K562 (cell line): Measurements from ENCODE around the gene PDCD1LG2. TPM values are rescaled to one million over a fixed set of nuclear protein-coding genes. Genes with fewer than 3 reads are reported as not detected.

Source experiments
- ATAC-seq: fragments of 200-7000 bp; cut with Tn5 transposase; 3 replicates; pipeline ENCODE4 v1.9.1; 2020; ENCODE audit warnings: moderate library complexity
- BruUV-seq: library from RNA; stranded (reverse); fragments of 400-500 nt; replicated peaks from 2 replicates; lab custom pipeline; 2021; lab: Mats Ljungman, UMichigan
- CTCF ChIA-PET: fragments of 300-600 bp; formaldehyde crosslinking; extraction: SDS; loops from one replicate; lab custom pipeline; 2021; ENCODE audit warnings: low intra/inter-chr PET ratio; lab: Yijun Ruan, JAX
- POLR2A ChIA-PET: fragments of 300-600, 350-650 bp; sonication (Branson Sonifier 250); formaldehyde crosslinking; extraction: SDS; loops from one replicate; lab custom pipeline; 2021; ENCODE audit warnings: antibody characterized with exemption, inconsistent platforms; lab: Yijun Ruan, JAX
- DNase-seq, 4 experiments: peaks; one replicate each; pipeline versions ENCODE4 v3.0.0 to v3.0.0-alpha.2; 2011 to 2018; ENCODE audit warnings: low spot score in 3 of 4, mixed read lengths in 3 of 4; ENCODE audit errors: extremely low read depth in 1 of 4
- FAIRE-seq: peaks from 2 replicates; lab custom pipeline; 2011; peaks lifted over from hg19 to GRCh38; lab: Jason Lieb, UNC
- H2AFZ ChIP-seq: 2 replicates; pipeline ENCODE4 v1.6.0; 2011; ENCODE audit warnings: low read depth, low read length, control low read depth, inconsistent platforms
- H3K27ac ChIP-seq: fragments of 200-600 bp; 3 replicates; pipeline ENCODE4 v1.8.0; 2011; ENCODE audit warnings: low read depth, mild to moderate bottlenecking, control low read depth, inconsistent platforms, low read length, moderate library complexity, mixed read lengths; ENCODE audit errors: extremely low read depth
- H3K27me3 ChIP-seq, 2 experiments: fragments of 300-600 bp in 1 of 2; 2 replicates in 1 of 2; 3 replicates in 1 of 2; pipeline versions ENCODE4 v1.6.0 to v1.8.0; 2011; ENCODE audit warnings: inconsistent platforms in 2 of 2, low read length in 2 of 2, mild to moderate bottlenecking in 1 of 2, mixed read lengths in 1 of 2, moderate library complexity in 1 of 2; ENCODE audit not compliant: control insufficient read depth in 2 of 2, insufficient read depth in 2 of 2
- H3K36me3 ChIP-seq: fragments of 300-600 bp; 3 replicates; pipeline ENCODE4 v1.8.0; 2011; ENCODE audit warnings: mild to moderate bottlenecking, low read length, inconsistent platforms; ENCODE audit not compliant: control insufficient read depth, insufficient read depth
- H3K4me1 ChIP-seq, 2 experiments: fragments of 200-600 bp in 1 of 2; replicated peaks in 1 of 2; 2 replicates in 1 of 2; 3 replicates in 1 of 2; pipeline versions ENCODE4 v1.5.1 to v1.8.0; 2011; ENCODE audit warnings: inconsistent platforms in 2 of 2, low read length in 2 of 2, mild to moderate bottlenecking in 1 of 2, mixed read lengths in 1 of 2, moderate library complexity in 1 of 2; ENCODE audit not compliant: control insufficient read depth in 2 of 2, insufficient read depth in 2 of 2
- H3K4me2 ChIP-seq: 2 replicates; pipeline ENCODE4 v1.6.1; 2011; ENCODE audit warnings: low read length, control low read depth, inconsistent platforms, mixed read lengths; ENCODE audit not compliant: insufficient read depth
- H3K4me3 ChIP-seq: fragments of 200-600 bp; sonication (generic), shearing (Covaris generic); 2 replicates; pipeline ENCODE4 v1.5.1; 2016; ENCODE audit warnings: control low read depth, inconsistent platforms
- H3K79me2 ChIP-seq: fragments of 200-600 bp; 3 replicates; pipeline ENCODE4 v1.8.0; 2011; ENCODE audit warnings: low read length, inconsistent platforms; ENCODE audit not compliant: control insufficient read depth, insufficient read depth
- H3K9ac ChIP-seq, 2 experiments: 2 replicates each; pipeline versions ENCODE4 v1.6.0 to v1.6.1; 2011; ENCODE audit warnings: low read depth in 2 of 2, low read length in 2 of 2, control low read depth in 1 of 2, inconsistent platforms in 1 of 2, mild to moderate bottlenecking in 1 of 2, mixed read lengths in 1 of 2; ENCODE audit not compliant: insufficient read depth in 1 of 2
- H3K9me1 ChIP-seq: one replicate; pipeline ENCODE4 v1.6.0; 2011; ENCODE audit warnings: inconsistent platforms, mild to moderate bottlenecking, low read length, moderate library complexity; ENCODE audit not compliant: control insufficient read depth, insufficient read depth
- H3K9me3 ChIP-seq: replicated peaks from 2 replicates; pipeline ENCODE4 v1.5.1; 2011; ENCODE audit warnings: low read depth, low read length, inconsistent platforms; ENCODE audit not compliant: control insufficient read depth, insufficient read depth
- H4K20me1 ChIP-seq: replicated peaks from 2 replicates; pipeline ENCODE4 v1.6.1; 2011; ENCODE audit warnings: low read length, inconsistent platforms, mixed read lengths; ENCODE audit not compliant: control insufficient read depth, insufficient read depth
- NFYB ChIP-seq: IDR thresholded peaks from 2 replicates; pipeline ENCODE4 v1.6.1; 2011; ENCODE audit warnings: mild to moderate bottlenecking, moderate library complexity; ENCODE audit not compliant: insufficient read length; ENCODE audit errors: extremely low read depth
- YY1 ChIP-seq, 3 experiments: IDR thresholded peaks; 2 replicates each; pipeline ENCODE4 v1.6.1; 2011; ENCODE audit warnings: low read length in 2 of 3, mild to moderate bottlenecking in 2 of 3, moderate library complexity in 2 of 3, borderline replicate concordance in 1 of 3, control low read depth in 1 of 3, low read depth in 1 of 3; ENCODE audit not compliant: insufficient read depth in 3 of 3, insufficient replicate concordance in 2 of 3, control insufficient read depth in 1 of 3, insufficient read length in 1 of 3; ENCODE audit errors: extremely low read depth in 1 of 3
- ZFP30 ChIP-seq: fragments of 250-450 bp; sonication (Bioruptor Pico); IDR thresholded peaks from 2 replicates; pipeline ENCODE4 v1.8.0; 2022; ENCODE audit warnings: moderate library complexity, mild to moderate bottlenecking, inconsistent platforms, borderline replicate concordance
- WGBS: fragments of 100-300 bp; shearing (Covaris generic); methylation state at CpG from one replicate; pipeline ENCODE4 v1.1.6; 2016; ENCODE audit warnings: low coverage, mixed read lengths; ENCODE audit not compliant: insufficient coverage; ENCODE audit errors: missing lambda C conversion rate; 5-methylcytosine and 5-hydroxymethylcytosine counted together
- in situ Hi-C: fragments of 300-500 bp; cut with MboI; formaldehyde crosslinking; loops from 4 replicates; pipeline ENCODE4 v1.15.0; 2018; ENCODE audit warnings: inconsistent platforms, mixed read lengths
- intact Hi-C: fragments of 100-400 bp; cut with micrococcal nuclease; formaldehyde crosslinking; loops from 2 replicates; pipeline ENCODE4 v1.14.2; 2022
- polyA plus RNA-seq, 8 experiments: library from polyadenylated mRNA; depleted of rRNA in 4 of 8; stranded (reverse) in 5 of 8; unstranded in 3 of 8; fragments of >200 nt; fragmentation: Nextera tagmentation in 2 of 8; fragmentation: Illumina TruSeq in 1 of 8; extraction: Ambion mirVana in 2 of 8; extraction: Trizol in 1 of 8; gene quantifications; 2 replicates each; pipeline versions ENCODE4 v1.2.1 to v1.2.3, GENCODE V29; 2011 to 2014; ENCODE audit warnings: inconsistent platforms in 1 of 8, missing spikeins in 1 of 8
- total RNA-seq, 7 experiments: library from RNA; depleted of rRNA in 6 of 7; stranded (reverse); fragments of >200 nt in 6 of 7; fragmentation: Illumina TruSeq in 2 of 7; extraction: Trizol in 2 of 7; gene quantifications; 2 replicates each; pipeline versions ENCODE4 v1.2.1 to v1.2.3, GENCODE V29; 2011 to 2021; ENCODE audit warnings: low replicate concordance in 1 of 7
- TF ChIP-seq, protein P1 (sequence below): sonication (generic); formaldehyde crosslinking; IDR thresholded peaks from 2 replicates; pipeline ENCODE4 v1.8.0; 2023; ENCODE audit warnings: missing genetic modification reagents, mild to moderate bottlenecking, borderline replicate concordance

PDCD1LG2 gene
- total and polyA plus RNA-seq, 9 of the 15 experiments (the other 6 are each of a cell fraction or from before 2014, with no cell fraction given) = not detected

DNA sequence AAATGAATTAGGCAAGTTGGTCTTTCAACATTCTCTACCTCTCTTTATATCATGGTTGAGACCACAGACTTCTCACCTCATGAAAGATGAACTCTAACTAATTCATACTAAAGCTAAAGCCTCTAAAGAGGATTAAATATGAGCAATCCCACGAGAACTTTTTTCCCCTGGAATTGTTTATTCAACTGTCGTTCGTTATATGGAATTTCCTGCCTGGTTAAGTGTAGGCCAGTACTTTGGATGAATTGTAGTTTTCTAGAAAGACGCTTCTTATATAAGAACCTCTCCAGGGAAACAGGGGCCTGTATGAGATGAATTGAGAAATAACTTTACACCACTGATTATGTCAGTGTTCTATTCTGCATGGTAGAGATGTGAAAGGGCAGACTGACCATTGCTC lies 42.9 kb downstream of the PDCD1LG2 start:
- Histone ChIP-seq H3K36me3 (no peaks in the 10 kb centered on the region), H3K4me2 (no peak overlapping the region), H3K79me2 (no peaks in the 10 kb centered on the region), H4K20me1 (no peaks in the 10 kb centered on the region), H3K4me3 (no peak overlapping the region), H3K9me1 (no peaks in the 10 kb centered on the region), H2AFZ (no peak overlapping the region), H3K27me3 (no peaks in the 10 kb centered on the region), H3K4me1 (no peaks in the 10 kb centered on the region), H3K27ac (no peak overlapping the region), H3K9ac (no peak overlapping the region), H3K9me3 (no peaks in the 10 kb centered on the region)
- ATAC-seq (no peak), DNase-seq (no peak), FAIRE-seq (no peak)
- CTCF ChIA-PET = no interaction called here
- intact Hi-C loops = no loop called here
- no TSS peak for BruUV-seq
- in situ Hi-C loops = no loop called here
- WGBS = 6% methylated on average over 4 of the region's 4 CpGs
- TF ChIP-seq, protein P1, sequence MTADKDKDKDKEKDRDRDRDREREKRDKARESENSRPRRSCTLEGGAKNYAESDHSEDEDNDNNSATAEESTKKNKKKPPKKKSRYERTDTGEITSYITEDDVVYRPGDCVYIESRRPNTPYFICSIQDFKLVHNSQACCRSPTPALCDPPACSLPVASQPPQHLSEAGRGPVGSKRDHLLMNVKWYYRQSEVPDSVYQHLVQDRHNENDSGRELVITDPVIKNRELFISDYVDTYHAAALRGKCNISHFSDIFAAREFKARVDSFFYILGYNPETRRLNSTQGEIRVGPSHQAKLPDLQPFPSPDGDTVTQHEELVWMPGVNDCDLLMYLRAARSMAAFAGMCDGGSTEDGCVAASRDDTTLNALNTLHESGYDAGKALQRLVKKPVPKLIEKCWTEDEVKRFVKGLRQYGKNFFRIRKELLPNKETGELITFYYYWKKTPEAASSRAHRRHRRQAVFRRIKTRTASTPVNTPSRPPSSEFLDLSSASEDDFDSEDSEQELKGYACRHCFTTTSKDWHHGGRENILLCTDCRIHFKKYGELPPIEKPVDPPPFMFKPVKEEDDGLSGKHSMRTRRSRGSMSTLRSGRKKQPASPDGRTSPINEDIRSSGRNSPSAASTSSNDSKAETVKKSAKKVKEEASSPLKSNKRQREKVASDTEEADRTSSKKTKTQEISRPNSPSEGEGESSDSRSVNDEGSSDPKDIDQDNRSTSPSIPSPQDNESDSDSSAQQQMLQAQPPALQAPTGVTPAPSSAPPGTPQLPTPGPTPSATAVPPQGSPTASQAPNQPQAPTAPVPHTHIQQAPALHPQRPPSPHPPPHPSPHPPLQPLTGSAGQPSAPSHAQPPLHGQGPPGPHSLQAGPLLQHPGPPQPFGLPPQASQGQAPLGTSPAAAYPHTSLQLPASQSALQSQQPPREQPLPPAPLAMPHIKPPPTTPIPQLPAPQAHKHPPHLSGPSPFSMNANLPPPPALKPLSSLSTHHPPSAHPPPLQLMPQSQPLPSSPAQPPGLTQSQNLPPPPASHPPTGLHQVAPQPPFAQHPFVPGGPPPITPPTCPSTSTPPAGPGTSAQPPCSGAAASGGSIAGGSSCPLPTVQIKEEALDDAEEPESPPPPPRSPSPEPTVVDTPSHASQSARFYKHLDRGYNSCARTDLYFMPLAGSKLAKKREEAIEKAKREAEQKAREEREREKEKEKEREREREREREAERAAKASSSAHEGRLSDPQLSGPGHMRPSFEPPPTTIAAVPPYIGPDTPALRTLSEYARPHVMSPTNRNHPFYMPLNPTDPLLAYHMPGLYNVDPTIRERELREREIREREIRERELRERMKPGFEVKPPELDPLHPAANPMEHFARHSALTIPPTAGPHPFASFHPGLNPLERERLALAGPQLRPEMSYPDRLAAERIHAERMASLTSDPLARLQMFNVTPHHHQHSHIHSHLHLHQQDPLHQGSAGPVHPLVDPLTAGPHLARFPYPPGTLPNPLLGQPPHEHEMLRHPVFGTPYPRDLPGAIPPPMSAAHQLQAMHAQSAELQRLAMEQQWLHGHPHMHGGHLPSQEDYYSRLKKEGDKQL (CRISPR knock-in tag) = no peak
- TF ChIP-seq ZFP30 (CRISPR knock-in tag) = no peak
- TF ChIP-seq NFYB = no peak
- TF ChIP-seq YY1 (IDR thresholded peaks at IDR 0.05; ENCODE audit: borderline replicate concordance in 1 of 3, control insufficient read depth in 1 of 3, extremely low read depth in 1 of 3, insufficient read depth in 3 of 3, insufficient read length in 1 of 3, insufficient replicate concordance in 2 of 3, low read depth in 1 of 3, low read length in 2 of 3) = no peak
- POLR2A ChIA-PET = no interaction called here
